A673 (cell line): ENCODE data around the gene FKBP3. TPM values are rescaled to one million over a fixed set of nuclear protein-coding genes. Genes with fewer than 3 reads are reported as not detected.

Experiments
- BruUV-seq: library from RNA; stranded (reverse); fragments of 400-500 nt; replicated peaks from 2 replicates; lab custom pipeline; 2021; lab: Mats Ljungman, UMichigan
- CTCF ChIA-PET: fragments of 300-600 bp; sonication (Branson Sonifier 250); formaldehyde crosslinking; loops from one replicate; lab custom pipeline; 2022; ENCODE audit warnings: antibody characterized with exemption; lab: Charles Lee
- POLR2A ChIA-PET: fragments of 300-600 bp; sonication (Branson Sonifier 250); formaldehyde crosslinking; loops from one replicate; lab custom pipeline; 2022; ENCODE audit warnings: antibody characterized with exemption; ENCODE audit not compliant: low non-redundant PET; lab: Charles Lee
- DNase-seq: peaks from one replicate; pipeline ENCODE4 v3.0.0-alpha.2; 2015; ENCODE audit warnings: low spot score
- H3K27ac ChIP-seq: fragments of 200-600 bp; sonication (generic); 2 replicates; pipeline ENCODE4 v1.5.1; 2016; ENCODE audit warnings: mixed run types, low read depth, mild to moderate bottlenecking, mixed read lengths, antibody characterized with exemption, low read length; ENCODE audit not compliant: poor library complexity, severe bottlenecking
- H3K27me3 ChIP-seq: fragments of 200-600 bp; sonication (generic); replicated peaks from 2 replicates; pipeline ENCODE4 v1.6.1; 2017; ENCODE audit warnings: mixed run types, low read depth, mild to moderate bottlenecking, mixed read lengths, antibody characterized with exemption, low read length; ENCODE audit not compliant: insufficient read depth, poor library complexity
- H3K36me3 ChIP-seq: fragments of 200-600 bp; sonication (generic); 2 replicates; pipeline ENCODE4 v1.6.1; 2016; ENCODE audit warnings: mixed run types, mild to moderate bottlenecking, mixed read lengths, antibody characterized with exemption, low read length; ENCODE audit not compliant: insufficient read depth, poor library complexity, severe bottlenecking
- H3K4me1 ChIP-seq: fragments of 200-600 bp; sonication (generic); 2 replicates; pipeline ENCODE4 v1.6.1; 2017; ENCODE audit warnings: mixed run types, mild to moderate bottlenecking, mixed read lengths, antibody characterized with exemption, low read length; ENCODE audit not compliant: insufficient read depth, poor library complexity, severe bottlenecking
- H3K4me3 ChIP-seq: fragments of 200-600 bp; sonication (generic); 2 replicates; pipeline ENCODE4 v1.5.1; 2016; ENCODE audit warnings: low read depth, mixed run types, mild to moderate bottlenecking, mixed read lengths, low read length; ENCODE audit not compliant: poor library complexity, severe bottlenecking
- H3K9me3 ChIP-seq: fragments of 200-600 bp; sonication (generic); 2 replicates; pipeline ENCODE4 v1.6.1; 2016; ENCODE audit warnings: mixed run types, low read depth, mild to moderate bottlenecking, mixed read lengths, antibody characterized with exemption, low read length; ENCODE audit not compliant: poor library complexity, severe bottlenecking
- EZH2 ChIP-seq: fragments of 200-600 bp; sonication (generic); IDR thresholded peaks from 2 replicates; pipeline ENCODE4 v1.6.1; 2017; ENCODE audit warnings: borderline replicate concordance, low read depth, mild to moderate bottlenecking, mixed read lengths, antibody characterized with exemption, low read length; ENCODE audit not compliant: poor library complexity, severe bottlenecking
- intact Hi-C: fragments of 100-400 bp; cut with micrococcal nuclease; formaldehyde crosslinking; loops from one replicate; pipeline ENCODE4 v1.10.0; 2022; ENCODE audit not compliant: unreplicated experiment
- total RNA-seq: library from RNA; stranded (reverse); gene quantifications from 2 replicates; pipeline ENCODE4 v1.2.3, GENCODE V29; 2021
- TF ChIP-seq, protein P1 (sequence below): fragments of 300-800, 200-600 bp; sonication (generic); conservative IDR thresholded peaks from 2 replicates; pipeline ENCODE4 v1.5.1; 2017; ENCODE audit warnings: low read depth, mild to moderate bottlenecking, antibody characterized with exemption, low read length, moderate library complexity, mixed read lengths

The FKBP3 gene
- total RNA-seq, 1 experiment from 2014 or later = 162 TPM

DNA sequence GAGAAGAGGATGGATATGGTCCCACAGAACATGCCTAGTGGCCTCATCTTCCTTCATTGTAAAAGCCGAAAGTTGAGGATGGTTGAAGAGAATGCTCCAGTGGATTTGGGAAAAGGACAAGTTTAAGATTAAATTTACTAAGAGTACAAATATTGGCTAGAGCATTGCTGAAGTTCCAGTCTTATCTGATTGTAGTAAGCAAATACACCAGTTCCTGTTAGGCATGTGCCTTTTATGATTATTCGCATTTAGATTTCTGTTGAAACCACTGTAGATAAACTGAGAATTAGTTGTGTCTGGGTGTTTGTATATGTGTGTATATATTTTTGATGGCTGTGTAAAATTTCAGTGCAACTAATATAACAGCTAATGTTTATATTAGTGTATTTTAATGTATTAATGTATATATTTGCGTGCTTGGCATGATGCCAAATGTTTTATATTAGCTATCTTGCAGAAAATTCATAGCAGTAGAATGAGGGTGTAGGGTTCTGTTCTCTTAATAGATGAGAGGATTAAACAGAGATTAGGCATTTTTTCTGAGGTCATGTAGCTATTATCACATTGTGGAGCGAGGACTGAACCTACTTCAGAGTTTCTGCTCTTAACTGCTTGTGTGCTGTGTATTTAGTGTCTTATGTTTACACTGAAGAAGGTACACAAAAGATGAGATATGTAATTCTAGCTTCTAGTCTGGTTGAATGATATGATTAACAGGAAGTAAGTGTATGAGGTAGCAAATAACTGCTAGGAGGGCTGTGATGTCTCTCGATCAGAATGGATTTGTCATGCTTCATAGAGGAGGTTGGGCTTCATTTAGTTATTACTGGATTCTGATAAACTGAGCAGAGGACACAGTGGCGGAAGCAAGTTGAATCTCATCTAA, 21.1 kb downstream of the FKBP3 start:
- POLR2A ChIA-PET = no interaction called here
- Histone ChIP-seq H3K4me3 (no peak overlapping the region), H3K9me3 (no peaks in the 10 kb centered on the region), H3K27ac (peak overlapping the region; percentile 71), H3K36me3 (peaks cover 83% of the 10 kb centered on the region), H3K27me3 (no peaks in the 10 kb centered on the region), H3K4me1 (peaks cover 21% of the 10 kb centered on the region)
- TF ChIP-seq, protein P1, sequence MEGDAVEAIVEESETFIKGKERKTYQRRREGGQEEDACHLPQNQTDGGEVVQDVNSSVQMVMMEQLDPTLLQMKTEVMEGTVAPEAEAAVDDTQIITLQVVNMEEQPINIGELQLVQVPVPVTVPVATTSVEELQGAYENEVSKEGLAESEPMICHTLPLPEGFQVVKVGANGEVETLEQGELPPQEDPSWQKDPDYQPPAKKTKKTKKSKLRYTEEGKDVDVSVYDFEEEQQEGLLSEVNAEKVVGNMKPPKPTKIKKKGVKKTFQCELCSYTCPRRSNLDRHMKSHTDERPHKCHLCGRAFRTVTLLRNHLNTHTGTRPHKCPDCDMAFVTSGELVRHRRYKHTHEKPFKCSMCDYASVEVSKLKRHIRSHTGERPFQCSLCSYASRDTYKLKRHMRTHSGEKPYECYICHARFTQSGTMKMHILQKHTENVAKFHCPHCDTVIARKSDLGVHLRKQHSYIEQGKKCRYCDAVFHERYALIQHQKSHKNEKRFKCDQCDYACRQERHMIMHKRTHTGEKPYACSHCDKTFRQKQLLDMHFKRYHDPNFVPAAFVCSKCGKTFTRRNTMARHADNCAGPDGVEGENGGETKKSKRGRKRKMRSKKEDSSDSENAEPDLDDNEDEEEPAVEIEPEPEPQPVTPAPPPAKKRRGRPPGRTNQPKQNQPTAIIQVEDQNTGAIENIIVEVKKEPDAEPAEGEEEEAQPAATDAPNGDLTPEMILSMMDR = no peak
- TF ChIP-seq EZH2 = no peak
- CTCF ChIA-PET = no interaction called here
- intact Hi-C loops = no loop called here
- DNase-seq = peak; percentile 18
- no TSS peak for BruUV-seq

DNA sequence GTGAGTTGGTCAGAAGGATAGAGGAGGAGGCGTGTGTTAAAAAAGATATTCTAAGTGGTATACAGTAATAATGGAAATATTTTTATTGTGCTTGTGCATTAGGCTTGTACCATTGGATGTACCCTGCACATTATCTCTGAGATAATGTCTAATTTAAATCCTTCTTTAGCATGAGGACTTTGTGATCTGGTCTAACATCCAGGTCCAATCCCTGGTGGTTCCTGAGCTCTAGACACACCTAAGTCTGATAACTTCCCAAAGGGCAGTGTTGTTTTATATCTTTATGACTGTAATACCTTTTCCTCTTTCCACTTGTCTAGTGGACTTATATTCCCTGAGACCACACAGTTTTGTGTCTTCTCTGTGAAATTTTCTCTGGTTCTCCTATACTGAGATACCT, 29.7 kb downstream of the FKBP3 start:
- no peaks in the 10 kb centered on the region for H3K4me1 ChIP-seq
- no peak overlapping the region for H3K4me3 ChIP-seq
- no peaks in the 10 kb centered on the region for H3K9me3 ChIP-seq
- no peak for TF ChIP-seq EZH2
- TF ChIP-seq, protein P1 = no peak
- no TSS peak for BruUV-seq
- POLR2A ChIA-PET = no interaction called here
- CTCF ChIA-PET = no interaction called here
- no peak for DNase-seq
- peaks cover 91% of the 10 kb centered on the region for H3K36me3 ChIP-seq
- intact Hi-C loops = no loop called here
- peak overlapping the region; percentile 11 for H3K27ac ChIP-seq
- H3K27me3 ChIP-seq = no peaks in the 10 kb centered on the region

GRCh38 chr14:45103806-45104205, 30.5 kb downstream of the FKBP3 start:
- no peak for TF ChIP-seq EZH2
- TF ChIP-seq, protein P1 = no peak
- DNase-seq = peak; percentile 23
- Histone ChIP-seq H3K4me3 (no peak overlapping the region), H3K9me3 (no peaks in the 10 kb centered on the region), H3K27me3 (no peaks in the 10 kb centered on the region), H3K36me3 (peaks cover 91% of the 10 kb centered on the region), H3K4me1 (no peaks in the 10 kb centered on the region), H3K27ac (no peak overlapping the region)
- ChIA-PET CTCF (no interaction called here), POLR2A (no interaction called here)
- no TSS peak for BruUV-seq
- intact Hi-C loops = no loop called here
